Measurements from ENCODE around the gene PSTK.

PSTK gene

GRCh38 chr10:122992031-122992585, 11.9 kb downstream of the PSTK start:
- DNase-seq (ENCODE audit: low spot score): no peak

GRCh38 chr10:122993797-122994336, 13.7 kb downstream of the PSTK start:
- DNase-seq (ENCODE audit: low spot score): no peak

- DNase-seq (ENCODE audit: low spot score): no peak
Measured at GRCh38 chr10:122995936-122996335, 15.7 kb downstream of the PSTK start.

GRCh38 chr10:122997864-122998263, 17.7 kb downstream of the PSTK start:
- no peak for DNase-seq (ENCODE audit: low spot score)

GRCh38 chr10:122998360-122998917, 18.2 kb downstream of the PSTK start:
- DNase-seq (ENCODE audit: low spot score): no peak

GRCh38 chr10:122998934-122999333, 18.7 kb downstream of the PSTK start:
- DNase-seq (ENCODE audit: low spot score): no peak

GRCh38 chr10:122999347-122999746, 19.1 kb downstream of the PSTK start:
- DNase-seq (ENCODE audit: low spot score): no peak

GRCh38 chr10:123000155-123000554, 20.0 kb downstream of the PSTK start:
- DNase-seq (ENCODE audit: low spot score): no peak

- DNase-seq (ENCODE audit: low spot score): no peak
Measured at GRCh38 chr10:123001370-123001769, 21.2 kb downstream of the PSTK start.

- no peak for DNase-seq (ENCODE audit: low spot score)
Measured at GRCh38 chr10:123004298-123004697, 24.1 kb downstream of the PSTK start.

GRCh38 chr10:123007558-123008354, 27.6 kb downstream of the PSTK start:
- DNase-seq (ENCODE audit: low spot score): peak; percentile 58

GRCh38 chr10:123008355-123009104, 28.3 kb downstream of the PSTK start, which contains the start of the genes ACADSB and IKZF5:
Gene ACADSB, plus strand, starts transcription at chr10:123009006. Its CDS starts 24 bp downstream, at chr10:123009030.
Gene IKZF5, minus strand, starts transcription at chr10:123008795. Its CDS starts 10,170 bp downstream, at chr10:122998625.
- DNase-seq (ENCODE audit: low spot score): peak; percentile 100

GRCh38 chr10:123009105-123009820, 29.1 kb downstream of the PSTK start:
- peak; percentile 8 for DNase-seq (ENCODE audit: low spot score)

GRCh38 chr10:123011987-123012386, 31.8 kb downstream of the PSTK start:
- DNase-seq (ENCODE audit: low spot score): no peak

GRCh38 chr10:123013456-123014419, 33.5 kb downstream of the PSTK start:
- DNase-seq (ENCODE audit: low spot score): no peak

- no peak for DNase-seq (ENCODE audit: low spot score)
Measured at GRCh38 chr10:123014772-123015171, 34.6 kb downstream of the PSTK start.

GRCh38 chr10:123016228-123016627, 36.0 kb downstream of the PSTK start:
- no peak for DNase-seq (ENCODE audit: low spot score)

GRCh38 chr10:123017421-123018165, 37.4 kb downstream of the PSTK start:
- no peak for DNase-seq (ENCODE audit: low spot score)

- DNase-seq (ENCODE audit: low spot score): no peak
Measured at GRCh38 chr10:123018531-123018930, 38.3 kb downstream of the PSTK start.

GRCh38 chr10:123019264-123019663, 39.1 kb downstream of the PSTK start:
- DNase-seq (ENCODE audit: low spot score): no peak

All from AG08395 (cell line).